ENCODE results near the gene PARVG. TPM values are rescaled to one million over a fixed set of nuclear protein-coding genes. Genes with fewer than 3 reads are reported as not detected.

Gene PARVG
- total RNA-seq, 2 experiments from 2014 or later, result 76.5 to 76.9 TPM

DNA sequence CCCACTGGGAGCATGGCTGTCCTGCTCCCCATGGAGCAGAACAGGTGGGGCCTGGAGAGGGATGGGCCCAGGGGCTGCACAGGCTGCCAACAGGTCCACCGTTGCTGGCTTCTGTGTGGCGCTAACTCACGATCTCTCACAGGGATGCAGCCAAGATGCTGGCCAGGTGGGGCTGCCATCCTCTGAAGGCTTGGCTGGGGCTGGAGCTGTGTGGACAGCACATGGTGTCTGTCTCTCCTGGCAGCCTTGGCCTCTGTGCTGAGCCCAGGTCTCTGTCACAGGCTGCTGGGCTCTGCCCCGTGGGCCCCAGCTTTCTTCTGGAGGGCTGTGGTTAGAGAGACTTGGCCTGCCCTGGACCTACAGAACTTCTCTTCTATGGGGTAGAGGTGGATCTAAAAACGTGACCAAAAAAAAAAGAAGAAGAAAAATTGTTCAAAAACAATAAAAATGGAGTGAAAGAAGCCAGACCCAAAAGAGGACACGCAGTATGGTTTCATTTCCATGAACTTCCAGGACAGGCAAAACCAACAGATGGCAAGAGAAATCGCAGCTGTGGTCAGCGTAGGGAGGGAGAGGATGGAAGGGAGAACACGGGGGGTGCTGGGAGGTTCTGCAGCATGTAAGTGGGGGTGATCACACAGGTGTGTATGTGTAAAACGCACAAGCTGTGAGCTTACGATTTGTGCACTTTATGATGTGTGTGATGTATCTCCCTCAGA lies 12.2 kb downstream of the PARVG start:
- ChIA-PET POLR2A (interaction anchor here (1.1 to 7.9 kb wide), 2 partner anchors 11 to 489 kb away, joined by 3 to 59 read pairs; partner anchors contain the start of gene PARVG), CTCF (interaction anchor here (1.2 to 1.5 kb wide), 2 partner anchors 12 to 247 kb away, joined by 3 to 4 read pairs; partner anchors contain the start of gene PARVG)
- Mint-ChIP-seq H3K27me3 (no peaks in the 10 kb centered on the region), H3K27ac (peak overlapping the region; percentile 44), H3K4me3 (no peak overlapping the region), H3K36me3 (ENCODE audit: low read depth) (peaks cover 31% of the 10 kb centered on the region), H3K4me1 (ENCODE audit: low read depth) (peaks cover 45% of the 10 kb centered on the region), H3K9me3 (no peaks in the 10 kb centered on the region)
- intact Hi-C loops (cut with micrococcal nuclease), result no loop called here
- DNase-seq (no peak), ATAC-seq (peak; percentile 3)
- TF ChIP-seq, protein P1, sequence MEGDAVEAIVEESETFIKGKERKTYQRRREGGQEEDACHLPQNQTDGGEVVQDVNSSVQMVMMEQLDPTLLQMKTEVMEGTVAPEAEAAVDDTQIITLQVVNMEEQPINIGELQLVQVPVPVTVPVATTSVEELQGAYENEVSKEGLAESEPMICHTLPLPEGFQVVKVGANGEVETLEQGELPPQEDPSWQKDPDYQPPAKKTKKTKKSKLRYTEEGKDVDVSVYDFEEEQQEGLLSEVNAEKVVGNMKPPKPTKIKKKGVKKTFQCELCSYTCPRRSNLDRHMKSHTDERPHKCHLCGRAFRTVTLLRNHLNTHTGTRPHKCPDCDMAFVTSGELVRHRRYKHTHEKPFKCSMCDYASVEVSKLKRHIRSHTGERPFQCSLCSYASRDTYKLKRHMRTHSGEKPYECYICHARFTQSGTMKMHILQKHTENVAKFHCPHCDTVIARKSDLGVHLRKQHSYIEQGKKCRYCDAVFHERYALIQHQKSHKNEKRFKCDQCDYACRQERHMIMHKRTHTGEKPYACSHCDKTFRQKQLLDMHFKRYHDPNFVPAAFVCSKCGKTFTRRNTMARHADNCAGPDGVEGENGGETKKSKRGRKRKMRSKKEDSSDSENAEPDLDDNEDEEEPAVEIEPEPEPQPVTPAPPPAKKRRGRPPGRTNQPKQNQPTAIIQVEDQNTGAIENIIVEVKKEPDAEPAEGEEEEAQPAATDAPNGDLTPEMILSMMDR (IDR thresholded peaks at IDR 0.05), result no peak

DNA sequence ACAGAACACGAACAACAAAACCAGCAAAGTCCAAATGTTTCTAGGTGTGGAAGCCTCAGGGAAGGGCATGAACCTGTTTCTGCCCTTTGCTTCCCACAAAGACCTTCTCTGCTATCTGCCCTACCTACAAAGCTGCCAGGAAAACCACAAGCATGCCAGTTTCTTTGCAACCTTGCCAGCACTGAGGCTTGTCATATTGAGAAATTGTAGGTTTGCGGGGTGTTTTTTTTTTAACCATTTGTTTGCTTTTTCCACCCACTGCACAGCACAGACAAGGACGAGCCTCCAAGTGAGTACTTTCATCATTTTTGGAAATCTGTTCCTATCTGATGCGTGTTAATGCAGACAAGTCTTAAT lies 12.8 kb downstream of the PARVG start:
- TF ChIP-seq, protein P1 (IDR thresholded peaks at IDR 0.05), result no peak
- ATAC-seq, result peak; percentile 6
- Mint-ChIP-seq H3K4me1 (ENCODE audit: low read depth) (peaks cover 45% of the 10 kb centered on the region), H3K27me3 (no peaks in the 10 kb centered on the region), H3K36me3 (ENCODE audit: low read depth) (peaks cover 35% of the 10 kb centered on the region), H3K4me3 (no peak overlapping the region), H3K27ac (no peak overlapping the region), H3K9me3 (no peaks in the 10 kb centered on the region)
- DNase-seq, result peak; percentile 46
- CTCF ChIA-PET, result interaction anchor here (1.2 kb wide), 1 partner anchor 12 kb away, joined by 4 read pairs; the partner anchor contains the start of gene PARVG
- POLR2A ChIA-PET, result interaction anchor here (1.1 to 7.9 kb wide), 2 partner anchors 12 to 489 kb away, joined by 3 to 59 read pairs; partner anchors contain the start of gene PARVG
- intact Hi-C loops (cut with micrococcal nuclease), result no loop called here

DNA sequence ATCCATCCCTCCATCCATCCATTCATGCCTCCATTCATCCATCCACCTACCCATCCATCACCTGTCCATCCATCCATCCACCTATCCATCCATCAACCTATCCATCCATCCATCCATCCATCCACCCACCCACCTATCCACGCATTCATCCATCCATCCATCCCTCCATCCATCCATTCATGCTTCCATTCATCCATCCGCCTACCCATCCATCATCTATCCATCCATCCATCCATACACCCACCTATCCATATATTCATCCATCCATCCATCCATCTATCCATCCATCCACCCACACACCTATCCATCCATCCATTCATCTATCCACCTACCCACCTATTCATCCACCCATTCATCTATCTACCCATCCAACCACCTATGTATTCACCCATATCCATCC lies 13.8 kb downstream of the PARVG start:
- peaks cover 42% of the 10 kb centered on the region for H3K36me3 Mint-ChIP-seq (ENCODE audit: low read depth)
- no peak overlapping the region for H3K4me3 Mint-ChIP-seq
- H3K27me3 Mint-ChIP-seq, result no peaks in the 10 kb centered on the region
- TF ChIP-seq, protein P1 (IDR thresholded peaks at IDR 0.05), result no peak
- ATAC-seq (no peak), DNase-seq (no peak)
- H3K27ac Mint-ChIP-seq, result no peak overlapping the region
- peaks cover 50% of the 10 kb centered on the region for H3K4me1 Mint-ChIP-seq (ENCODE audit: low read depth)
- ChIA-PET POLR2A (interaction anchor here (7.9 kb wide), 1 partner anchor 13 kb away, joined by 59 read pairs; the partner anchor contains the start of gene PARVG), CTCF (no interaction called here)
- no peaks in the 10 kb centered on the region for H3K9me3 Mint-ChIP-seq
- intact Hi-C loops (cut with micrococcal nuclease), result no loop called here

DNA sequence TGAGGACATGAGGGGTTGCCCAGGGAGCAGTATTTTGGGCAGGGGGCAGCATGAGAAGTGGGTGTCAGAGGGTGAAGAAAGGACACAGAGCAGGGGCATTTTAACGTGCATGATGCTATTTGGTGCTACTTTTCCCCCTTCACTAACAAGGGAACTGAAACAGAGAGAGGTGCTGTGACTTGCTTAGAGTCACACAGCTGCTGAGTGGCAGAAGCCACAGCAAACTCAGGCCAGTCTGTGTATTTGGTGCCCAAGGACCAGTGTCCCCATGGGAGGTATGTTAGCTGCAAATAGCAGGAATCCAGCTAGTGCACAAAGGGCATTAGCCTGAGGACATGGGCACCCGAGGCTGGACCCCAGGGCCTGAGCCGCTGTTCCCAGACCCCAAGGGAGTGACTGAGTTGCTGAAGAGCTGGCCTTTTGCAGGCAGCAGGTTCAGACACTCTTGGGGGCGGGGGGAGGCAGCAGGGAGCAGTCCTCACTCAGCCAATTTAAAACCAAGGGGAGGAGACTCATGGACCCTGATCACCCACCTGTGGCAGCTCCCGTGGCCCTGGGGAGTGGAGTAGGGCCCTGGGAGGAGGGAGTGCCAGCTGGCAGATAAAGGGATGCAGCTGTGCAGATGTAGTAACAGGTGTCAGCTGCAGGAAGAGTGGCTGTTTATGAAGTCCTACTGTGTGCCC lies 14.6 kb downstream of the PARVG start:
- CTCF ChIA-PET, result interaction anchor here (1.7 kb wide), 1 partner anchor 12 kb away, joined by 5 read pairs; no protein-coding TSS in a partner anchor
- H3K9me3 Mint-ChIP-seq, result no peaks in the 10 kb centered on the region
- H3K4me1 Mint-ChIP-seq (ENCODE audit: low read depth), result peaks cover 48% of the 10 kb centered on the region
- POLR2A ChIA-PET, result interaction anchor here (1.6 to 7.9 kb wide), 2 partner anchors 9 to 14 kb away, joined by 5 to 59 read pairs; partner anchors contain the start of gene PARVG
- no peaks in the 10 kb centered on the region for H3K27me3 Mint-ChIP-seq
- DNase-seq (no peak), ATAC-seq (no peak)
- intact Hi-C loops (cut with micrococcal nuclease), result no loop called here
- peaks cover 43% of the 10 kb centered on the region for H3K36me3 Mint-ChIP-seq (ENCODE audit: low read depth)
- peak overlapping the region; percentile 16 for H3K27ac Mint-ChIP-seq
- no peak overlapping the region for H3K4me3 Mint-ChIP-seq
- TF ChIP-seq, protein P1 (IDR thresholded peaks at IDR 0.05), result no peak

All from activated CD8-positive, alpha-beta T cell treated with anti-CD3 and anti-CD28 coated beads for 36 hours (primary cell).